ENCODE measurements around the gene EIF3J. TPM values are rescaled to one million over a fixed set of nuclear protein-coding genes. Genes with fewer than 3 reads are reported as not detected.
A peak's percentile ranks its signal among the peaks of the same experiment; 100 is the strongest.

The EIF3J gene
- total and polyA plus RNA-seq, 4 donors, result 32.0 to 52.1 (median 50.5) TPM

DNA sequence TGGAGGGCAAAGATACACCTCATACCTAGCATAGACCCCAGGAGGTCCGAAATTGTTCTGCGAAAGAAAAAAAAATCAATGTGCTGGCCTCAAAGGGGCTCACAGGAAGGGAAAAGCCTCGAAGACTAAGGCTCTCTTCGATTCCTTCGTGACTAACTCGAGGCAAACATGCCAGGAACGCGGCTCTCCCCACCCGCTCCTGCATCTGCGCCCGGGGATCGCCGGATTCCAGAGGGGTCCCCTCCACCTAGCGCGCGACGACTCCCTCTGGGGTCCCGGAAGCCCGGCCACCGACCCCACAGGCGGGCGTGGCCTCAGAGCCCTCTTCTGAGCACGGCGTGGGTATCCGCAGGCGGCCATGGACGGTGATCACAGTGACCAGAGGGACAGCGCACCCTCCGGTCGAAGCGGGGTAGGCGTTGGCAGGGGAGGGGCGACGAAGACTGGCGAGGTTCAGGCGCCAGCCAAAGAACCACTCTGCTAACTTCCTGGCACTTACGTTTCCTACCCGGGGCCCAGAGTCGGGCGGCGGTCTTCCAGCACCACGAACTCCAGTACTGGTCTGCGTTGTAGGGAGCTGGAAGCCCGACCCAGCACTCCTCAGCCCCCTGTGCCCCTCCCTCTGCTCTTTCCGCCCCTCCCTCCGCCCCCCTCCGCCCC is 515 bp upstream of the EIF3J start:
- Histone ChIP-seq H3K4me3 (peak overlapping the region; percentile 83), H3K36me3 (ENCODE audit: control insufficient read depth in 4 of 4, insufficient read depth in 4 of 4, low read length in 4 of 4) (peaks cover 0 to 17% (median 2%) of the 10 kb centered on the region in 4 donors), H3K4me1 (ENCODE audit: control insufficient read depth in 5 of 5, insufficient read depth in 5 of 5, low read length in 5 of 5) (peaks cover 0 to 21% (median 5%) of the 10 kb centered on the region in 5 donors), H3K27me3 (ENCODE audit: control insufficient read depth in 3 of 3, insufficient read depth in 3 of 3, low read length in 2 of 3) (no peaks in the 10 kb centered on the region), H3K27ac (ENCODE audit: low read depth in 1 of 2, low read length in 1 of 2) (peak overlapping the region; percentile 99), H3K9ac (ENCODE audit: insufficient read depth in 1 of 2, low read length in 2 of 2) (peak overlapping the region; percentile 76 to 96), H3K9me3 (ENCODE audit: control insufficient read depth in 4 of 4, insufficient read depth in 3 of 4, low read length in 3 of 4) (no peaks in the 10 kb centered on the region)
- WGBS, 2 donors, result 0 to 1% methylated on average over 43 to 46 of the region's 47 CpGs
- TF ChIP-seq, protein P1, sequence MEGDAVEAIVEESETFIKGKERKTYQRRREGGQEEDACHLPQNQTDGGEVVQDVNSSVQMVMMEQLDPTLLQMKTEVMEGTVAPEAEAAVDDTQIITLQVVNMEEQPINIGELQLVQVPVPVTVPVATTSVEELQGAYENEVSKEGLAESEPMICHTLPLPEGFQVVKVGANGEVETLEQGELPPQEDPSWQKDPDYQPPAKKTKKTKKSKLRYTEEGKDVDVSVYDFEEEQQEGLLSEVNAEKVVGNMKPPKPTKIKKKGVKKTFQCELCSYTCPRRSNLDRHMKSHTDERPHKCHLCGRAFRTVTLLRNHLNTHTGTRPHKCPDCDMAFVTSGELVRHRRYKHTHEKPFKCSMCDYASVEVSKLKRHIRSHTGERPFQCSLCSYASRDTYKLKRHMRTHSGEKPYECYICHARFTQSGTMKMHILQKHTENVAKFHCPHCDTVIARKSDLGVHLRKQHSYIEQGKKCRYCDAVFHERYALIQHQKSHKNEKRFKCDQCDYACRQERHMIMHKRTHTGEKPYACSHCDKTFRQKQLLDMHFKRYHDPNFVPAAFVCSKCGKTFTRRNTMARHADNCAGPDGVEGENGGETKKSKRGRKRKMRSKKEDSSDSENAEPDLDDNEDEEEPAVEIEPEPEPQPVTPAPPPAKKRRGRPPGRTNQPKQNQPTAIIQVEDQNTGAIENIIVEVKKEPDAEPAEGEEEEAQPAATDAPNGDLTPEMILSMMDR (IDR thresholded peaks at IDR 0.05; ENCODE audit: control extremely low read depth, extremely low read depth), result peak; percentile 40
- DNase-seq, result peak in 1 of 3 donors; percentile 96
- ATAC-seq (ENCODE audit: insufficient read depth, low FRiP score), result peak; percentile 74

DNA sequence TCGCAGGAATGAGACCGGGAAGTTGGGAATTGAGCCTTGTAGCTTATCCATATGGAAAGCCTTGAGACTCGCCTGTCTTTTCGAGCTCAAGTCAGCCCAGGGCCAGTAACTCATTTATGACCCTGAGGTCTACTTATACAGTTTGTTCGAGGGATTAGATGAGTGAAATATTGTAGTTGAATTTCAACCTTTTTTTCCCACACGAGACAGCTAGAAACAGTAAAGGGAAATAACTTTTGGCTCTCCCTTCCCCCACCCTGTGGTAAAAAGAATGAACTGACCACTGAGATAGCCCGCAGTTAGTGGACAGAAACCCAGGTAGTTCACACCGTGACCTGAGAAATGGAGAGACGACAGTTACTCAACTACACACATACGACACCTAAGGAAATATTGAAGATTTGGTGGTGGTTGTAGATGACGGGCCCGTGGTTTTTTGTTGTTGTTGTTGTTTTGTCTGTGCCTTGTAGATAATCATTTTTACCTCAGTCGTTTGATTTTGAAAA is 841 bp downstream of the EIF3J start:
- ATAC-seq (ENCODE audit: insufficient read depth, low FRiP score), result no peak
- DNase-seq, result peak in 2 of 3 donors; percentile 59 to 63
- peak overlapping the region; percentile 63 to 82 for H3K9ac ChIP-seq (ENCODE audit: insufficient read depth in 1 of 2, low read length in 2 of 2)
- peak overlapping the region; percentile 86 for H3K4me3 ChIP-seq
- peaks cover 0 to 23% (median 5%) of the 10 kb centered on the region in 5 donors for H3K4me1 ChIP-seq (ENCODE audit: control insufficient read depth in 5 of 5, insufficient read depth in 5 of 5, low read length in 5 of 5)
- no peaks in the 10 kb centered on the region for H3K27me3 ChIP-seq (ENCODE audit: control insufficient read depth in 3 of 3, insufficient read depth in 3 of 3, low read length in 2 of 3)
- H3K9me3 ChIP-seq (ENCODE audit: control insufficient read depth in 4 of 4, insufficient read depth in 3 of 4, low read length in 3 of 4), result no peaks in the 10 kb centered on the region
- TF ChIP-seq, protein P1 (IDR thresholded peaks at IDR 0.05; ENCODE audit: control extremely low read depth, extremely low read depth), result no peak
- H3K36me3 ChIP-seq (ENCODE audit: control insufficient read depth in 4 of 4, insufficient read depth in 4 of 4, low read length in 4 of 4), result peaks cover 0 to 12% (median 2%) of the 10 kb centered on the region in 4 donors
- 9% methylated on average over 13 of the region's 13 CpGs for WGBS, 2 donors
- H3K27ac ChIP-seq (ENCODE audit: low read depth in 1 of 2, low read length in 1 of 2), result peak overlapping the region; percentile 95 to 96

DNA sequence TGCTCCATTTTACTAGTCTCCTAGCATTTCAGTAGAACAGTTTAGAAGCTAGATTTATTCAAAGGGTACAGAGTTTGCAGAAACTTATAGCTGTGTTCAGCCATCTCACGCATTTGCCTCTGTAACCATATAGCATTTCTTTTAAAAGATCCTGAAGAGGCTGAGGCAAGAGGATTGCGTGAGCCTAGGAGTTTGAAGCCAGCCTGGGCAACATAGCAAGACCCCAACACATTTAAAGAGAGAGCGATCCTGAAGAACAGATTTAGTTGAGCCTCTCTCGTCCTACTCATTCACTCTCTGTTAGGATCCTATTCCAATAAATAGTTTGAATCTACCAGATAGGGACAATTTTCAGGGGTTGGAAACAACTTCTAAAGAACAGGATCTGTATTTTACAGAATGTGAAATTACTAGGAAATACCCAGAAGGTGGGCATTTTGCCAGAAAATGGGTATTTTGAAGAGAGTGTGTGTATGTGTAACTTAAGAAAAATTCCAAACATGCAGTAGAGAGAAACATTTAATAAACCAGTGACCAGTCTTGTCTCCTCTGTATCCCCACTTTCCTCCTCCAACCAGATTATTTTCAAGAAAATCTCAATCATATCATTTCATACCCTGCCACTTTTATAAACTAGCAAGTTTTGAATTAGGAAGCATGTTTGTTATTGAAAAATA is 4.5 kb downstream of the EIF3J start:
- Histone ChIP-seq H3K27ac (ENCODE audit: low read depth in 1 of 2, low read length in 1 of 2) (peak overlapping the region in 1 of 2 donors; percentile 57), H3K4me1 (ENCODE audit: control insufficient read depth in 5 of 5, insufficient read depth in 5 of 5, low read length in 5 of 5) (peaks cover 0 to 28% (median 5%) of the 10 kb centered on the region in 5 donors), H3K36me3 (ENCODE audit: control insufficient read depth in 4 of 4, insufficient read depth in 4 of 4, low read length in 4 of 4) (peaks cover 0 to 12% (median 2%) of the 10 kb centered on the region in 4 donors), H3K9me3 (ENCODE audit: control insufficient read depth in 4 of 4, insufficient read depth in 3 of 4, low read length in 3 of 4) (no peaks in the 10 kb centered on the region), H3K27me3 (ENCODE audit: control insufficient read depth in 3 of 3, insufficient read depth in 3 of 3, low read length in 2 of 3) (no peaks in the 10 kb centered on the region), H3K9ac (ENCODE audit: insufficient read depth in 1 of 2, low read length in 2 of 2) (peak overlapping the region in 1 of 2 donors; percentile 23), H3K4me3 (no peak overlapping the region)
- ATAC-seq (ENCODE audit: insufficient read depth, low FRiP score) (no peak), DNase-seq (peak in 1 of 3 donors; percentile 25)
- TF ChIP-seq, protein P1 (IDR thresholded peaks at IDR 0.05; ENCODE audit: control extremely low read depth, extremely low read depth), result no peak
- 91 to 97% methylated on average over 4 of the region's 4 CpGs for WGBS, 2 donors

Data from lung (tissue), 12 donors.